ENCODE measurements around the gene PYCR2.
"Not testable (repeated sequence)": the region's sequence is repeated elsewhere in the genome, so short reads cannot be mapped to it uniquely, and the experiment has no call there.

The PYCR2 gene

DNA sequence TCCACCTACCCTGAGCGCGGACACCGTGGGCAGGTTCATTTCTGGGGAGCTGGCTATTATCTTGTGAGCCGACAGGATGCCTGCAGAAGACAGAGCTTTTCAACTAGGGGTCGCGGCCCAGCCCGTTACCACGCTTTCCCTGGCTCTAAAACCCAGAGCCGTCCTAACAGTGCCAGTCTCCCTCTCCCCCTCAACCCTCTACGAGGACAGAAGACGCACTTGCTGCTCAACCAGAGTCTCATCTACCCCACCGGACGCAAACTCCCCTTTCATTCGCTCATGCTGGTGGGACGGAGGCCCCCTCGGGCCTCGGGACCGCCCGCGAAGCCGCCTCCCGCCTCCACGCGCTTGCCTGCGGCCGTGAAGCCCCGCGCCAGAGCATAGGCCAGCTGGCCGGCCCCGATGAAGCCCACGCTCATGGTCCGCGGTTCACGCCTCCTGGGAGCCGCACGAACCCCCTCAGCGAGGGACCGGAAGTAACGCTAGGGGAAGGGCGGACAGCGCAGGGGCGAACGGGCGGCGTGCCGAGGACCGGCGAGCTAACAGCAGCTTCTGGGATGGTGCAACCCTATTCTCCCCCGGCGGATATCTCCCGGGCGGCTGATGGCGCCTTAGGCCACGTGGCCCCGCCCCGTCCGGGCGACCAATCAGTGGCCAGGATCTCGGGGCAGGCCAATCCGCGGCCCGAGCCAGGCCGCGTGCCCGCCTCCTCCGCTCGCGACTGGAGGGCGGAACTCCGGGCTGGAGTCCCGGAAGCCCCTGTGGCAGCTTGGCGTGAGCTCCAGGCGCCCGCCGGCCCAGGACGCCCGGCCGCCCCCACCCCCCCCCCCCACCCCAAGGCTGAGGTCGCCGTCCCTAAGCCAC is at the start of gene PYCR2:
TSS of gene PYCR2 (minus strand) at position 559 of the 864 bp plus-strand sequence. CDS start at position 419, 140 bp downstream.
- in situ Hi-C loops (cut with MboI; ENCODE audit: low sequenced_read_pairs), result no loop called here

GRCh38 chr1:225973158-225973557 is 49.1 kb upstream of the PYCR2 start:
- in situ Hi-C loops (cut with MboI; ENCODE audit: low sequenced_read_pairs), result no loop called here

GRCh38 chr1:225972344-225973152 is 48.5 kb upstream of the PYCR2 start:
- in situ Hi-C loops (cut with MboI; ENCODE audit: low sequenced_read_pairs), result no loop called here

- in situ Hi-C loops (cut with MboI; ENCODE audit: low sequenced_read_pairs), result not testable (repeated sequence)
Observed at GRCh38 chr1:225970592-225971157, 46.6 kb upstream of the PYCR2 start.

DNA sequence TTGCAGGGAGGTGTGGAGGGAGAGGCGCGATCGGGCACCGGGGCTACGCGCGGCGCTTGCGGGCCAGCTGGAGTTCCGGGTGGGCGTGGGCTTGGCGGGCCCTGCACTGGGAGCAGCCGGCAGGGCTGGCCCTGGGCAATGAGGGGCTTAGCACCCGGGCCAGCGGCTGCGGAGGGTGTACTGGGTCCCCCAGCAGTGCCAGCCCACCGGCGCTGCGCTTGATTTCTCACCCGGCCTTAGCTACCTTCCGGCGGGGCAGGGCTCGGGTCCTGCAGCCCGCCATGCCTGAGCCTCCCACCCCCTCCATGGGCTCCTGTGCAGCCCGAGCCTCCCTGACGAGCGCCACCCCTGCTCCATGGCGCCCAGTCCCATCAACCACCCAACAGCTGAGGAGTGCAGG is 45.7 kb upstream of the PYCR2 start:
- in situ Hi-C loops (cut with MboI; ENCODE audit: low sequenced_read_pairs), result not testable (repeated sequence)

GRCh38 chr1:225965231-225965630 is 41.2 kb upstream of the PYCR2 start:
- in situ Hi-C loops (cut with MboI; ENCODE audit: low sequenced_read_pairs), result no loop called here

DNA sequence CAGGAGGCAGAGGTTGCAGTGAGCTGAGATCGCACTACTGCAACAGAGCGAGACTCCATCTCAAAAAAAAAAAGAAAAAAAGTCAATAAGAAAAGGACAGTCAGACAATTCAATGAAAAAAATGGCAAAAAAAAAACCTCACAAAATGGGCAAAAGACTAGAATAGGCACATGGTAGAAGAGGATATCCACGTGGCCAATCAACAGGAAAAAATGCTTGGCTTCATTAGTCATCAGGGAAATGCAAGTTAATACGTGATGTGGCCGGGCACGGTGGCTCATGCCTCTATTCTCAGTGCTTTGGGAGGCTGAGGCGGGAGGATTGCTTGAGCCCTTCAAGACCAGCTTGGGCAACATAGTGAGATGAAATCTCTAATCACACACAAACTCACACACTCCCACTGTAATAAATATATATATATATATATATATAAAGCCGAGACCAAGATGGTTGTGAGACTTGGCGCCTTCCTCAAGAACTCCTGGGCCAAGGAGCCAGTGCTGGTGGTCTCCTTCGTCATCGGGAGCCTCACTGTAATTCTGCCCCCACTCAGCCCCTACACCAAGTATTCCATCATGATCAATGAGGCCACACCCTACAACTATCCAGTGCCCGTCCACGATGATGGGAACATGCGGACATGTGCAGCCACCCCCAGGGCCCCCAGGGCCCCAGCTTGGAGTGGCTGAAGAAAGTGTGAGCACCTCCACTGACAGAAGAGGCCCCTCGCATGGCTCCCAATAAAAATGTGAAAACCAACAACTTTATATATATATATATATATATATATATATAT is 39.9 kb upstream of the PYCR2 start:
- in situ Hi-C loops (cut with MboI; ENCODE audit: low sequenced_read_pairs), result no loop called here

DNA sequence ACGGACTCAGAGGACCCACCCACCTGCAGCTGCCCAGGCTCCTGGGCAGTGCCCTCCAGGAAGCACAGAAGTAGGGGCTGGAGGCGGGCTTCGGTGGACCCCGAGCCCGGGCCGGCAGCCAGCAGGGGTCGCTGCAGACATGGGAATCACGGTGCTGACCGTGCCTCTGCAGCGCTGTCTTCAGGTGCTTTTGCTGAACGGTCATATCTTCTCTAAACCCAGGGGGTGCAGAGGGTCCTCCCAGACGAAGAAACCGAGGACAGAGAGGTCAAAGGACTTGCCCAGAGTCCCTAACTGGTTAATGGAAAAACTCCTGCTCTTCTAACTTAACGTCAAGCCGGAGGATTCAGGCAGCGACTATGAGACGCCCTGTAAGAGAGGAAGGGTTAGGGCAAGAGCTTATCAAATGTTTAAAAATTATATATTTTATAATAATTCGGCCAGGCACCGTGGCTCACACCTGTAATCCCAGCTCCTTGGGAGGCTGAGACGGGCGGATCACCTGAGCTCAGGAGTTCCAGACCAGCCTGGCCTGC is 38.5 kb upstream of the PYCR2 start:
- in situ Hi-C loops (cut with MboI; ENCODE audit: low sequenced_read_pairs), result no loop called here

GRCh38 chr1:225961659-225962439 is 37.8 kb upstream of the PYCR2 start:
- in situ Hi-C loops (cut with MboI; ENCODE audit: low sequenced_read_pairs), result no loop called here

DNA sequence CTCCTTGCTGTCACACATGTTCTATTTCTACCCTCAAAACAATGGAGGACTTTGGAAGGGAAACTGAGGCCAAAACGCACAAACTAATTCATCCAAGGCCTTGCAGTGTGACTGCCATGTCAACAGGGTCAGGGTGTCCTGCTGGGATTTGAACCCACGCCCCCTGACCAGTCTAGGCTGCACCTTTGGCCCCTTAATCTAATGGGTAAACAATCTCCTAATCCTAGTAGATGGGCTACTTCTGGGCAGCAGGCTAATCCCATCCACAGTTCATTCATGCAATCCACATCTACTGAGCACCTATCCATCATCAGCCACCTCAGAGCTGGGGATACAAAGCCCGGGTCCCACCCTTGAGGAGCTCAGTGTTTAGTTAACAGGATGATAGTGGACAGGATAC is 34.0 kb upstream of the PYCR2 start:
- in situ Hi-C loops (cut with MboI; ENCODE audit: low sequenced_read_pairs), result no loop called here

DNA sequence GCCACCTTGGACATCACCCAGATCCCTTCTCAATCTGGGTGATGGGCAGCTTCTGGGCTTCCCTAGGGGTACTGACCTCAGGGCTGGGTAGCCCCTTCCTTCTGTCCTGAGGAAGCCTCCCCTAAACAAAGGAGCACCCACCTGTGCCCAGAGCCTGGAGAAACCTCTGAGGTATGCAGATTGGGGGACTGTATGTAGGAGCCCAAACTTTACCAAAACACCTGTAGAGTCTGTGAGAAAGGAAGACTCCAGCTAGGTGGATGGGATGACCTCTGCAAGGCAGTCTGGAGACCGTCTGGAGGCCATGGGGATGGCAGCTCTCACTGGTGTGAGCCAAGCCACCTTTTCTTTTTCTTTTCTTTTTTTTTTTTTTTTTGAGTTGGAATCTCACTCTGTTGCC is 30.7 kb upstream of the PYCR2 start:
- in situ Hi-C loops (cut with MboI; ENCODE audit: low sequenced_read_pairs), result no loop called here

GRCh38 chr1:225953315-225953714 is 29.3 kb upstream of the PYCR2 start:
- in situ Hi-C loops (cut with MboI; ENCODE audit: low sequenced_read_pairs), result no loop called here

GRCh38 chr1:225950905-225951497 is 27.0 kb upstream of the PYCR2 start:
- in situ Hi-C loops (cut with MboI; ENCODE audit: low sequenced_read_pairs), result no loop called here

DNA sequence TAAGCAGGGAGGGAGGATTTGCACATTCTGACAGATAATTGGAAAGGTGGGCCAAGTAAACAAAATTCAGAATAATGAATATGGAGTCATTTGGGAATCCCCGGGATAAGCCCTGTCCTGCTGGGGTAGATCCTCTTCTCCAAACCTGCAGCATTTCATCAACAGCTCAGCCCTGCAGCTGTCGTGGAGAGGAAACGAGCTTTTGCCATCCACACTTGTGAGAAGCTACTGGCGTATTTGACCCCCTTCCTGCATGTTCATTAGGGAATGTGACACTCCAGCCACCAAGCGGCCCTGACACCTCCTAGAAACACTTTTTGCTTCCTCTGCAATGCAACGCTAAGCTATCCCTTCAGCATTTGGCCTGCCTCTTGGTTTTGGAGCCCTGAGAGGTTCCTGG is 25.0 kb upstream of the PYCR2 start:
- in situ Hi-C loops (cut with MboI; ENCODE audit: low sequenced_read_pairs), result no loop called here

DNA sequence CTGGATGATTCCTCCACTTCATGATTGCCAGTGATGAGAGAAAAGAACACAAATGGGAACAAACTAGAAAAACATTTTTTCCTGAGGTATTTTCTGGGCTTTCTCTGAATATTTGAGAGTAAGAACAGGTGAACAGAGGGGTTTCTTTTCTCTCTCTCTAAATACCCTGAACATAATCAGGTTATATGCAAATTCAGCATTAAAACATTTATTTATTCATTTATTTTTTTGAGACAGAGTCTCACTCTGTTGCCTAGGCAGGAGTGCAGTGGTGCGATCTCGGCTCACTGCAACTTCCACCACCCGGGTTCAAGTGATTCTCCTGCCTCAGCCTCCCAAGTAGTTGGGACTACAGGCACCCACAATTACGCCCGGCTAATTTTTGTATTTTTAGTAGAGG is 22.8 kb upstream of the PYCR2 start:
- in situ Hi-C loops (cut with MboI; ENCODE audit: low sequenced_read_pairs), result no loop called here

- in situ Hi-C loops (cut with MboI; ENCODE audit: low sequenced_read_pairs), result no loop called here
Observed at GRCh38 chr1:225946082-225946620, 22.1 kb upstream of the PYCR2 start.

DNA sequence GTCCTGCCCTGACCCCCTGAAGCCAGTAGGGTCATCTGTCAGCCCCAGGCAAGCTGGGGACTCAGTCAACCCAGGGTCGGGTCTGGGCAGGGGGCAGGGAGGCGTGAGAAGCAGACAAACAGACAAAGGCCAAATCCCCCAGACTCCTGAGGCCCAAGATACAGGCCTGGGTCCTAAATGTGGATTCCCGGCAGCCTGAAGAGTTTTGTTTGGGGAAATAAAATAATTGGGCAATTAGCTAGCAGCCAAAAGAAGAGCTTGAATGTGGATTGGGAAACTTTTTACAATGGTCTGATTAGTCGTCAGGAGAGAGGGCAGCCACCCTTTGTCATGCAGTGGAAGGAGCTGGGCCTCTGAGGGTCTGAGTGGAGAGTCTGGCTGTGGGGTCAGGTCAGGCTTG is 21.5 kb upstream of the PYCR2 start:
- in situ Hi-C loops (cut with MboI; ENCODE audit: low sequenced_read_pairs), result no loop called here

- in situ Hi-C loops (cut with MboI; ENCODE audit: low sequenced_read_pairs), result no loop called here
Observed at GRCh38 chr1:225944951-225945350, 20.9 kb upstream of the PYCR2 start.

GRCh38 chr1:225944387-225944786 is 20.3 kb upstream of the PYCR2 start:
- in situ Hi-C loops (cut with MboI; ENCODE audit: low sequenced_read_pairs), result no loop called here
